Activated T-cell treated with anti-CD3 and anti-CD28 coated beads, Interleukin-2, amount 50 U/mL, for 4 hours (primary cell): Measurements from ENCODE around the gene SEMA6A. TPM values are rescaled to one million over a fixed set of nuclear protein-coding genes. Genes with fewer than 3 reads are reported as not detected.
"Not testable (repeated sequence)": the region's sequence is repeated elsewhere in the genome, so short reads cannot be mapped to it uniquely, and the experiment has no call there.

Experiments
- ATAC-seq, 2 donors: fragments of 200-7000 bp; cut with Tn5 transposase; one replicate each; pipeline ENCODE4 v1.10.0; 2021
- DNase-seq: peaks from one replicate; pipeline ENCODE4 v3.0.0-alpha.2; 2020
- H3K27me3 Mint-ChIP-seq: one replicate; pipeline ENCODE4 v1.8.0; 2021; ENCODE audit warnings: low read depth, mixed read lengths
- H3K36me3 Mint-ChIP-seq: one replicate; pipeline ENCODE4 v1.8.0; 2022; ENCODE audit warnings: mixed read lengths; ENCODE audit not compliant: insufficient read depth
- H3K4me1 Mint-ChIP-seq: one replicate; pipeline ENCODE4 v1.8.0; 2021; ENCODE audit warnings: low read depth, mixed read lengths
- H3K4me3 Mint-ChIP-seq: one replicate; pipeline ENCODE4 v1.8.0; 2021; ENCODE audit warnings: mild to moderate bottlenecking, moderate library complexity, mixed read lengths
- H3K9me3 Mint-ChIP-seq: one replicate; pipeline ENCODE4 v1.8.0; 2021; ENCODE audit warnings: mixed read lengths
- total RNA-seq, 3 donors: library from RNA; stranded (reverse); gene quantifications; one replicate each; pipeline ENCODE4 v1.2.1, GENCODE V29; 2021

SEMA6A gene
- total RNA-seq, 3 donors from 2014 or later: 0.92 to 2.1 (median 1.1) TPM

- peaks cover 2% of the 10 kb centered on the region for H3K36me3 Mint-ChIP-seq
- no peak for ATAC-seq
- no peaks in the 10 kb centered on the region for H3K4me1 Mint-ChIP-seq
- no peaks in the 10 kb centered on the region for H3K27me3 Mint-ChIP-seq
- no peak for DNase-seq
- H3K9me3 Mint-ChIP-seq: peaks cover 7% of the 10 kb centered on the region
- H3K4me3 Mint-ChIP-seq: no peak overlapping the region
Observed at GRCh38 chr5:116550082-116550481, 24.5 kb downstream of the SEMA6A start.

DNA sequence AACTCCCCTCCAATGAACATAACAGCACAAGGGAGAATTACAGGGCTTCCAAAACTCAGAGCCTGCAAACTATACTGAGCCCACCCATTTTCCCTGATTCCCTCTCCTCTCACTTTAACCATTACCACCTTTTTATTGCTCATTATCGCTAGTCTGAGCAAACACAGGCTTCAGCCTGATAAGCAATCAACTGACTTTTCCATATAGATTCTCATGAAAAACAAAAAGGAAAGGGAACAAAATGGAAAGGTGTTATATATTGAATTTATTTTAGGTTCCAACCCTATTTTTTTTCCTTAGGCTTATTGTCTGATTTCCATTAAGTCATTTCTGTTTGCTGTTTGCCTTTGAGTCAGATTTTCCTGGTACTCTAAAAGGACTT, 27.9 kb downstream of the SEMA6A start:
- Mint-ChIP-seq H3K4me1 (no peaks in the 10 kb centered on the region), H3K9me3 (peaks cover 11% of the 10 kb centered on the region), H3K36me3 (peaks cover 2% of the 10 kb centered on the region), H3K27me3 (no peaks in the 10 kb centered on the region), H3K4me3 (no peak overlapping the region)
- ATAC-seq (no peak), DNase-seq (no peak)

DNA sequence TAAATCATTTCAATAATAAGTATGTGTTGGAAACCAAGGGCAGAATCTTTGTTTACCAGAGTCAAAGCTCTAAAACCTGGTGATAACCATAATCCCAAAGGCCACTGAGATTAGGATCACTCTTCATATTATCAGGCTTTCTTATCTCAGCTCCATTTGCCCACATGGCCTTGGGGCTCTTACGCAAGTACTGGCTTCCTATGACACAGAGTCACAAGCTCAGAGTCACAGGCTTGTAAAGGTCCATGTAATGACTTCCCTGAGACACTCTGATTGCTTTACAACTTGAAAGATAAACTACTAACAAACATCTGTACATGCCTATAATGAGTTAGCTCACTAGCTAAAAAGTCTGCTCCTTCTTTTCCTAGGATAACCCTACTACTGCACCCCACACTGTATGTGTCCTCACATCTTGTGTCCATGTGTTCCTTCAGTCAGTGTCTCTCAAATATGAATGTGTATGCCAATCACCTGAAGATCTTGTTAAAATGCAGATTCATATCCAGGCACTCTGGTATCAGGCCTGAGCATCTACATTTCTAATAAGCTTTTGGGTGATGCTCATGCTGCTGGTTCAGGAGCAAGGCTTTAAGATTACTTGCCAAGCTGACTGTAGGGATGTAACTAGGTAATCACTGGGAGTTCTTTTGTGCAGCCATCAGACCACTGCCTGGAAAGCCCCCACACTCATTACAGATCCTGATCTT, 28.4 kb downstream of the SEMA6A start:
- H3K4me1 Mint-ChIP-seq: no peaks in the 10 kb centered on the region
- H3K9me3 Mint-ChIP-seq: peaks cover 11% of the 10 kb centered on the region
- H3K4me3 Mint-ChIP-seq: no peak overlapping the region
- ATAC-seq (no peak), DNase-seq (no peak)
- peaks cover 2% of the 10 kb centered on the region for H3K36me3 Mint-ChIP-seq
- no peaks in the 10 kb centered on the region for H3K27me3 Mint-ChIP-seq

DNA sequence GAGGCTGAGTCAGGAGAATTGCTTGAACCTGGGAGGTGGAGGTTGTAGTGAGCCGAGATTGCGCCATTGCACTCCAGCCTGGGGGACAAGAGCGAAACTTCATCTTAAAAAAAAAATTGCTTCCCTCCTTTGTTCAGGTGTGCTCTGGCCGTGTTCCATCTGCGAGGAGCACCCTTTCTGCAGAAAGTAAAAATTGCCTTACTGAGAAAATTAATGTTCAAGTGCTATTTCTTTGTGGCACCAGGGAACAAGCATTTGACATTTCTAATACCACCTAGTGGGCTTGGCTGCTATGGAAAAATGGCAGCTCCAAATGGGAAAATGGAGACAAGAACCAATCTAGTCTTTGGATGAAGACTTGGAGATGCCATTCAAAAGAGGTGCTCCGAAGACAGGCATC, 29.2 kb downstream of the SEMA6A start:
- not testable (repeated sequence) for H3K36me3 Mint-ChIP-seq, H3K27me3 Mint-ChIP-seq, H3K4me1 Mint-ChIP-seq, H3K4me3 Mint-ChIP-seq, DNase-seq, ATAC-seq
- H3K9me3 Mint-ChIP-seq: peaks cover 11% of the 10 kb centered on the region

GRCh38 chr5:116544531-116545241, 29.9 kb downstream of the SEMA6A start:
- DNase-seq (no peak), ATAC-seq (no peak)
- Mint-ChIP-seq H3K36me3 (peaks cover 2% of the 10 kb centered on the region), H3K27me3 (no peaks in the 10 kb centered on the region), H3K9me3 (peaks cover 11% of the 10 kb centered on the region), H3K4me1 (no peaks in the 10 kb centered on the region), H3K4me3 (no peak overlapping the region)

DNA sequence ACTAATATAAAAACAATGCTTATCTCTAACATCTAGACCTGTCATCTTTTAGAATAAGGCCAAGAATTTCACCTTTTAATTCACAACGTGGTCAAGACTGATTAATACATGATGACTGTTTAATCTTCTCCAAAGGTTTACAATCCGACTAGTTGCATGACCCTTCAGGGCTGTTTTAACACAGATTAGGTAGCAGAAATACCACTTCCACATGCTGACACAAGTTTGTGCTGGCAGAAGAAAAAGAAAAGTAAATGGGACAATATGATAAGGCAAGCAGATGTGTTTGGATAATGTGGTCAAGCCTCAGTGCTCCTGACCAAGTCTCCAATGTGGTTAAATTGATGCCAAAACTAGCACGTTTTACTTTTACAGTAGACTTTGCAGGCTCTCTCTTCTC, 31.1 kb downstream of the SEMA6A start:
- no peak for DNase-seq
- H3K4me3 Mint-ChIP-seq: no peak overlapping the region
- H3K36me3 Mint-ChIP-seq: peaks cover 2% of the 10 kb centered on the region
- no peak for ATAC-seq
- H3K9me3 Mint-ChIP-seq: peaks cover 11% of the 10 kb centered on the region
- H3K27me3 Mint-ChIP-seq: no peaks in the 10 kb centered on the region
- no peaks in the 10 kb centered on the region for H3K4me1 Mint-ChIP-seq

GRCh38 chr5:116542619-116543018, 32.0 kb downstream of the SEMA6A start:
- DNase-seq: no peak
- H3K27me3 Mint-ChIP-seq: no peaks in the 10 kb centered on the region
- no peak for ATAC-seq
- H3K9me3 Mint-ChIP-seq: peaks cover 11% of the 10 kb centered on the region
- no peak overlapping the region for H3K4me3 Mint-ChIP-seq
- no peaks in the 10 kb centered on the region for H3K4me1 Mint-ChIP-seq
- H3K36me3 Mint-ChIP-seq: peaks cover 2% of the 10 kb centered on the region

DNA sequence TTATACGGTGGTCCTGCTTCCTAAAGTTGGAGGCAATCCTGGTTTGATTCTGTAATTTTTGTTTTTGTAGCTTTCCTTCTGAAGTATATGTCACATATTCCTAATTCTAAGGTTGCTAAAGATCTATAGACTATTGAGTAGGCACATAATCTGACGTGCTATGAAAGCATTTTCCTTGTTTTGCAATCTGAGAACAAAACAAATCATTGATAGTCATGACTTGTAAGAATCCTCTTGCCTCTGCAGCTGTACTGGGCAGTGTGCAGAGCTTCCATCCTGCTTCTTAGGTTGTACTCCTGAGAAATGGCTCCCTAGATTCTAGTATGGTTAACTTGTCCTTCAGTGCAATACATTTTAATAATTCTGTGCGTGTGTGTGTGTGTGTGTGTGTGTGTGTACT, 35.4 kb downstream of the SEMA6A start:
- ATAC-seq (no peak), DNase-seq (no peak)
- H3K4me3 Mint-ChIP-seq: no peak overlapping the region
- H3K9me3 Mint-ChIP-seq: no peaks in the 10 kb centered on the region
- no peaks in the 10 kb centered on the region for H3K4me1 Mint-ChIP-seq
- no peaks in the 10 kb centered on the region for H3K36me3 Mint-ChIP-seq
- no peaks in the 10 kb centered on the region for H3K27me3 Mint-ChIP-seq

- no peak for ATAC-seq
- Mint-ChIP-seq H3K27me3 (no peaks in the 10 kb centered on the region), H3K36me3 (no peaks in the 10 kb centered on the region), H3K4me3 (no peak overlapping the region), H3K4me1 (no peaks in the 10 kb centered on the region), H3K9me3 (no peaks in the 10 kb centered on the region)
- no peak for DNase-seq
Observed at GRCh38 chr5:116536316-116537083, 38.1 kb downstream of the SEMA6A start.

GRCh38 chr5:116534964-116535651, 39.5 kb downstream of the SEMA6A start:
- DNase-seq: no peak
- Mint-ChIP-seq H3K27me3 (no peaks in the 10 kb centered on the region), H3K4me3 (no peak overlapping the region), H3K9me3 (no peaks in the 10 kb centered on the region), H3K4me1 (no peaks in the 10 kb centered on the region), H3K36me3 (no peaks in the 10 kb centered on the region)
- no peak for ATAC-seq

- no peak overlapping the region for H3K4me3 Mint-ChIP-seq
- H3K9me3 Mint-ChIP-seq: no peaks in the 10 kb centered on the region
- no peak for ATAC-seq
- H3K36me3 Mint-ChIP-seq: no peaks in the 10 kb centered on the region
- H3K4me1 Mint-ChIP-seq: no peaks in the 10 kb centered on the region
- no peaks in the 10 kb centered on the region for H3K27me3 Mint-ChIP-seq
- no peak for DNase-seq
Observed at GRCh38 chr5:116532762-116533525, 41.7 kb downstream of the SEMA6A start.

DNA sequence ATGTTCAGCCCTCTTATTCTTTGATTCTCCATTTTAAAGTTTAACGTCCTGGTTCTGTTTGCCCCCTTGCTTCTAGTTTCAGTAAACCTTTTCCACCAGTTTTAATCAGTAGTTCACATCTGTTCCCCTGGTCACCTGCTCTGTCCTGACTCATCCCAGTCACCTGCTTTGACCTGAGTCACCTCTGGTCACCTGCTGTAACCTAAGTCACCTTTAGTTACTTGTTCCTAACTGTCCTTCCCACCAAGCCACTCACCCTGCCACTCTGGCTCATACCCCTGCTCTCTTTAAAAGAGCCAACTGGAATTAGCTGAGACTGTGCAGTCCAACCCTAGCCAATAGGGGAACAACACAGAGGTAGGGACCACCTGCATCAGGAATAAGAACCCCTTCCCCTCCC, 43.0 kb downstream of the SEMA6A start:
- Mint-ChIP-seq H3K27me3 (no peaks in the 10 kb centered on the region), H3K9me3 (no peaks in the 10 kb centered on the region), H3K4me3 (no peak overlapping the region), H3K4me1 (no peaks in the 10 kb centered on the region), H3K36me3 (no peaks in the 10 kb centered on the region)
- DNase-seq (no peak), ATAC-seq (no peak)

- ATAC-seq: no peak
- H3K9me3 Mint-ChIP-seq: no peaks in the 10 kb centered on the region
Observed at GRCh38 chr5:116531117-116531516, 43.5 kb downstream of the SEMA6A start.

DNA sequence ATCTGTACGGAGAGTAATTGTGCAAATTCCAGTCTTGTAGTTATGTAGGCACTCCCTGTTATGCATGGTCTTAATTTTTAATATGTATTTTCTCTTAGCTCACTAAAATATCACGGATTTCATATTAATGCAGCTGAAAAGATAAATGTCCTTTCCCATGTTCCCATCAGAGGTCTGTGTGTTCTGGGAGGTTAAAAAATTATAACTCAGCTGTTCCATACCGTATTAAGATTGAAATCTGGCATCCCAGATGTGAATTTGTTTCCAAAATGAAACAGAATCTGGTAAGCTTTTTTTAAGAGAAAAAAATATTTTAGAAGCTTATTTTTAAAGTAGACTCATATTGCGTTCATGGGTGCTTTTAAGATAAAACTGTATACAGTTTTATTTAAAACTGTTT, 44.3 kb downstream of the SEMA6A start:
- H3K4me3 Mint-ChIP-seq: no peak overlapping the region
- no peaks in the 10 kb centered on the region for H3K9me3 Mint-ChIP-seq
- no peak for ATAC-seq
- no peaks in the 10 kb centered on the region for H3K36me3 Mint-ChIP-seq
- H3K4me1 Mint-ChIP-seq: no peaks in the 10 kb centered on the region
- H3K27me3 Mint-ChIP-seq: no peaks in the 10 kb centered on the region
- no peak for DNase-seq

More at GRCh38 chr5:116531117-116531516, 43.5 kb downstream of the SEMA6A start:
- no peaks in the 10 kb centered on the region for H3K4me1 Mint-ChIP-seq
- no peak overlapping the region for H3K4me3 Mint-ChIP-seq
- H3K27me3 Mint-ChIP-seq: no peaks in the 10 kb centered on the region
- no peak for DNase-seq
- no peaks in the 10 kb centered on the region for H3K36me3 Mint-ChIP-seq
